Inflammatory macrophage (primary cell): ENCODE data around the gene ZRANB1.
A peak's percentile ranks its signal among the peaks of the same experiment; 100 is the strongest.
"Not testable (repeated sequence)": the region's sequence is repeated elsewhere in the genome, so short reads cannot be mapped to it uniquely, and the experiment has no call there.

ENCODE experiments used
- DNase-seq, 2 donors: peaks; one replicate each; pipeline ENCODE4 v3.0.0-alpha.2; 2020 to 2022

Gene ZRANB1

GRCh38 chr10:124966008-124966407 lies 24.1 kb downstream of the ZRANB1 start:
- no peak for DNase-seq

DNA sequence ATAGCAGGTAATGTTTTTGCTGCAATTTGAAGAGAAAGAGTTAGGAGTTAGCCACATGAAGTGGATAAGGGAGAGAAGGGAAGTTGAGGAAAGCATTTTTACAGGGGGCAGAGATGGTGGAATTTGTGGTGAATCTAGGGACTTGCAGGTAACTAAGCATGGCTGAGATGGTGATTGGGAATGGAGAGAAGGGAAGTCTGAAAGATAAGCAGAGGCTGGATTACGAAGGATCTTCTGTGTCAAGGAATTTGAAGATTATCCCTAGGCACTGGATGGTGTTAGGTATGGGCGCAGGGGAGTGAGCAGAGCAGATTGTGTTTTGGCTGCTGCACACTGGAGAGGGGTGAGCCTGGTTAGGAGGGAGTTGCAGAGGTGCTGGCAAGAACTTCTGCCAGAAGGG lies 25.3 kb downstream of the ZRANB1 start:
- DNase-seq: no peak

DNA sequence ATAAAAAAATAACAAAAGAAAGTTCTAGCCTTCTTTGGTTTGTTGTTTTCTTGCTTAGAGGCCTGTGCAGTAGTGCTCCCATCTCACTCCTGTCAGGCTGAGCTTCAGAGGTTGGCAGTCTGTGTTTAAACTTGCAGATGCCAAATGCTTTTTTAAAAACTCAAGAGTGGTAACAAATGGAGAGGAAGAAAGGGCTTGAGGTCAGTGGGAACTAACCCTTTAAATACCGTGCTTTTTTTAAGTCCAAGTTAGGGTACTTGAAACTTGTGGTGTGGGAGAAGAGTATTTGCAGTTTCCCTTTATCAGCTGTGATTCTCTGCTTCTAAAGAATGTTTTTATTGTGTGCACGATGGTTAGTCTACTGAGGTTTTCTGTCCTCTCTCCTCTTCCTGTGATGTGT lies 29.4 kb downstream of the ZRANB1 start:
- DNase-seq: no peak

DNA sequence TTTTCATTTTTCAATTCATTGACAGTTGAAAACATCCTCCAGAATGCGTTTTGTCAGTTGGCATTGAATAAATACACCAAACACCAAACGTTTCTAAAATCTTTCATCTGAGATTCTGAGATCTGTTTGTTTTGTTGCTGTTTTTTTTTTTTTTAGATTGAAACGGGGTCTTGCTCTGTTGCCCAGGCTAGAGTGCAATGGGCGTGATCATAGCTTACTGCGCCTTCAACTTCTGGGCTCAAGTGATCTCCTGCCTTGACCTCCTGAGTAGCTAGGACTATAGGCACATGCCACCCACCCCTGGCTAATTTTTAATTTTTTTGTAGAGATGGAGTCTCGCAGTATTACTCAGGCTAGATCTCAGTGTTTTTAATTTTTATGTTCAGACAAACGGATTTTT lies 30.7 kb downstream of the ZRANB1 start:
- no peak for DNase-seq

GRCh38 chr10:124974131-124974530 lies 32.2 kb downstream of the ZRANB1 start:
- no peak for DNase-seq

GRCh38 chr10:124975977-124976514 lies 34.1 kb downstream of the ZRANB1 start:
- peak; percentile 24 for DNase-seq

GRCh38 chr10:124977161-124977560 lies 35.2 kb downstream of the ZRANB1 start:
- no peak for DNase-seq

DNA sequence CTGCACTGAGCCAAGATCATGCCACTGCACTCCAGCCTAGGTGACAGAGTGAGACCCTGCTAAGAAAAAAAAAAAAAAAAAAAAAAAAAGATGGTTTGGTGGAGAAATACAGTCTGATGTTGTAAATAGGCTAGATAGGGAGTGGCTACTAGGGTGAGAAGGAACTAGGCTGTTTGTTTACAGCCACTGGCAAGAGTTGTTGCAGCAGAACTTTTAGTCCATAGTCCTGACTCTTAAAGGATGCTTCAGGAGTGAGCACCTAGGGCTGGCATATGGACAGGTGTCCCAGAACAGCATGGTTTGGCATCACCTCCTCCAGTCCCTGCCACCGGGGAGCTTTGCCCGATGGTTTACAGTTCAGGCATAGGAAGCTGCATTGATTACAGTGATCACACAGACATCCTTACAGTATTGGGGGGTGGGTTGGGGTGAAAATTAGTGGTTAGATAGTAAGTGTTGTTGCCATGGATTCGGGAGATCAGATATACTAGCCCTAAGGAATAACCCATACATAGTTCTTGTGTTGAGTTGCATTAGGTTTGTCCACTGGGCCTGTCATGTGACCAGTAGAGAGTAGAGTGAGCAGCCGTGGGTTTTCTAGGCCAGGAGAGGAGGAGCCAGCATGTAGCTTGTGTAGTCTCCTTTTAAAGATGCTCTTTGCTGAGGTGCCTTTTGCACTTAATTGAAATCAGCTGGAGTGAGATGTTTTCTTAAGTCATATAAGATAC lies 35.9 kb downstream of the ZRANB1 start:
- DNase-seq: peak; percentile 14 to 28

DNA sequence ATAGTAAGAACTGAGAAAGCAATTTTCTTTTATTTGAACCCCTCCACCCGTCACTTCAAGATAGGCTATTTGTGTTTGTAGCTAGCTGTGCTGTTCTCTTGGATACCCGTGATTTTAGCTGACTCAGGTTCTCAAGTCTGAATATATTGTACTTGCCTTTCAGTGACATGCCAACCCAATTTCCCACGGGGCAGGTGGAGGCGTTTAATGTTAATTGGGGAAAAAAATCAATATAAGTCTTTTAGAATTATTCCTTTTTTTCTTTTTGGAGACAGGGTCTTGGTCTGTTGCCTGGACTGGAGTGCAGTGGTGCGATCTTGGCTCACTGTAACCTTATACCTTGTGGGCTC lies 36.4 kb downstream of the ZRANB1 start:
- DNase-seq: no peak

- DNase-seq: peak; percentile 17 to 34
Observed at GRCh38 chr10:124983321-124983720, 41.4 kb downstream of the ZRANB1 start.

DNA sequence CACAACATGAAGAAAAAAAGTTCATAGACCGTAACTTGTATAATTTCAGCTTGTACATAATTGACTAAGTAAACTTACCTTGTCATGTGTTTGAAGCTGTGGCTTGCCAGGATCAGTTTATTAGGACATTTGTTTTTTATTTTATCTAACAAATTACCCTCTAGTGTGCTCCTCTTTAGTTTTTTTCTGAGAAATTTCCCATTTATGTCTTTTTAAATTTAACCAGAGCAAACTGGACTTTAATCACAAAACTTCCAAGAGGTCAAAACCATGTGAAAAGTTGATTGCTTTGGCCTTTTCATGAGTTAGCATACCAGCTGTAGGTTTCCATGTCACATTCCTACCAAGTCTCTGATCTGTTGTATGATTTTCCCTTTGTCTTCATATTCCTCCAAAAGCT lies 42.5 kb downstream of the ZRANB1 start:
- no peak for DNase-seq

GRCh38 chr10:124985162-124985561 lies 43.2 kb downstream of the ZRANB1 start:
- DNase-seq: no peak

DNA sequence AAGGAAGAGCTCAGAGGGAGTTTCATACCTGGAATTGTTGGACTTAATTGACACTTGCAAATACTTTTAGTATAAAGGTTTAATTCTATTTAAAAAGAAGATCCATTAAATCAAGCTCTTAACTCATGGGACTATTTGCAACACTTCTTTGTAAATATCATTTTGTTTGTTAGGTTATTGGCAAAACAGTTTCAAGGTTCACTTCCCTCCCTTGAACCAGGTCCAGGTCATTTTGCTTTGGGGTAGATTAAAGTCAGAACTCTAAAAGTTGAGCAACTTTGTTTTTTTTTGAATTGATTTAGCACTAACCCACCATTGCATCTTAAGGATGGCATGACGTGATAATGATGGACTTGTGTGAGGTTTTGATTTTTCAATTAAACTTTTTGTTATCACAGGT lies 45.9 kb downstream of the ZRANB1 start:
- no peak for DNase-seq

DNA sequence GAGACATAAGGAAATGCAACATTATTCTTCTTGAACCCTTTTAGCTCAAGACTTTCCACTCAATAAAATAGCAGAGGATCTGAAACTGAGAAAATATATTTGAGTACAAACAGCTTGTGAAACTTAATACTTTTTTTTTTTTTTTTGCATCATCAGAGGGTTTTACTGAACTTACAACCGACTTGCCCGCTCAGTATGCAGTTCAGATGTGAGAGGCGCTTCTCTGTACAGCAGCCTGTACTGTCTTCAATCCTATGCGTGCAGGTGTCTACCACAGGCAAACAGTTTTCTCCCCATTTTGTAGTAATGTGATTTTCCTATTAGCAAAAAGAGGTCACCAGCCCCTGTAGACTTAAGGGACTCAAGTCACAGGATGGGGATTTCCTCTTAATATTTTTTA lies 46.8 kb downstream of the ZRANB1 start:
- not testable (repeated sequence) for DNase-seq

- DNase-seq: no peak
Observed at GRCh38 chr10:124989526-124989925, 47.6 kb downstream of the ZRANB1 start.

GRCh38 chr10:124990671-124991625 lies 49.0 kb downstream of the ZRANB1 start:
- no peak for DNase-seq

DNA sequence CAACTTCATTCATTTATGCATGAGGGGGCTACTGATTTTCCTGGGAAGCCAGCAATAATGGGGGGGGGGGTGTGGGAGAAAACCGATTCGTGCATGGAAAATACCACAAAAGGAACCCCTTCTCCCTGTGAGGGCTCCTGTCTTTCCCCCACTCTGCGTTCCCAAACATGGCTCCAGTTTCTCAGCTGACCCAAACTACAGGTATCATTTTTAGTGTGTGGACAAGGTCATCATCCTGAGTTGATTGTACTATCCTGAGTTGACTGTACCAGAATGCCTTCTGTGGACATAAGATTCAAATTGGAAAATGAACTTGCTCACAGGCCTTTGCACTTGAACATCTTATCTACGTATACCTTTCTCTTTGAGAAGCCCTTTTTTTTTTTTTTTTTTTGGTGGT lies 49.9 kb downstream of the ZRANB1 start:
- no peak for DNase-seq

DNA sequence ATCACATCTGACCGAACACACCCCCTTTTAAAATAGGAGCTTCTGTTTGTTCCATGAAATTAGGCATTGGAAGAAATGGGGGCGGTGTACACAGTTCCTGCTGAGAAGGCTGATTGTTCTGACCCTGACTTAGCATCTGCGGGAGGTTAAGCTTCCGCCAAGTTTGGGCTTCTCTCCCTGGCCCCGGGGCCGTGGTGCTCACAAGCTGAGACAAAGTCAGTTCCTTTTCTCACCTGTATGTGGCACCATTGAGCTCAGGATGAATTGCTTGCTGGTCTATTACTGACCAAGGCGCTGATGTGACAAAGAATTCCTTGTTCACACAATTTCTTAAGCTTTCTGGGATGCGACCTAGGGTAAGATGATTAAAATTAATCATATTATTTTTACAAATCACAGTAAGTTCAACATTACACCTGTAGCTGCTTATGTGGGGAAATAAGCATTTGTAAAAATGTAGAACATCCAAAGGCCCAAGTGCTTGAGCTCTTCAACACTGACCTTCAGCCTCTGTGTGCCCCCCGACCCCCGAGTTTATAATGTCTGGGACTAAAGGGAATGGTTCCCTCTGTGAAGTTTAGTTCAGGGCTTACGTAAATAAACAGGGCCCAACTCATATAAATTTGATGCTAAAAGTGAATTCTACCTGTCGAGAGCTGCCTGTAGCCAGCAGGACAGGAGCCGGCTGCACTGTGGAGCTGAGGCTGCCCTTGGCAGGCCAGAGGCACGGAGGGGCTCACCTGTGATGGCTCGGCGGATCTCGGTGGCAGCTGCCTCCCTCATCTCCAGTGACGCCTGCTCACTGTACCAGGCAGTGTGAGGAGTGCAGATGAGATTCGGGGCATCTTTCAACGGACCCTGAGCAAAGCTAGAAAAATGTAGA lies 50.8 kb downstream of the ZRANB1 start:
- peak; percentile 32 to 49 for DNase-seq

- no peak for DNase-seq
Observed at GRCh38 chr10:124993345-124993708, 51.4 kb downstream of the ZRANB1 start.

DNA sequence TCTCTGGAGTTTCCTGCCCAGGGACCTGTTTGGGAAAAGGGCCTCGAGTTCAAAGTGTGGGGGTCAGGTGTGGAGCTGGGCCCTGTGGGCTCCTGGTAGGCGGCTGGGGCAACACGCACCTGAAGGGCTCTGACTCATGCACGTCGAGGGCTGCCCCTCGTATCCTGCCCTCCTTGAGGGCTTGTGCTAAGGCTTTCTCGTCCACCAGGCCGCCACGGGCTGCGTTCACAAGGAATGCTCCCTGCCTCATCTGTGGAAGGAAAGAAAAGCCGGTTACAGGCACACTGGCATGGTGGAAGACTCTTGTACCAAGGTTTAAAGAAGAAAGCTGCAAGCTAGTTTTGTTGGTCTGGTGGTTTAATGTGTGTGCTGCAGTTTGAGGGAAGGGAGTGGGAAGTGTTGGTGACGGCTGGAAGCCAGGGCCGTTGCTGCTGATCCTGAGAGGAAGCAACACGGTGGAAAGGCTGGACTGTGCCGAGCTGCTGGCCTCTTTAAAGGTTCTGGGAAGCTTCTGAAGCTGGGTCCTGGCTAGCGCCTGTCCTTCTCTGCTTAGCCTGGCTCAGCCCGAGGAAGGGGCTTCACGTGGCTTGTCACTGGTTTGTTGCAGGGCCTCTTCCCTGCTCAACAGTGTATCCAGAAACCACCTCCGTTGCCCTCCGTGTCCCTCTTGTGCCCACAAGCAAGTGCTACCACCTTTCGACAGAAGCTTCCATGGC lies 52.0 kb downstream of the ZRANB1 start:
- no peak for DNase-seq

GRCh38 chr10:124994573-124995473 lies 52.9 kb downstream of the ZRANB1 start:
- DNase-seq: no peak
